ENCODE measurements around the gene HTRA3. TPM values are rescaled to one million over a fixed set of nuclear protein-coding genes. Genes with fewer than 3 reads are reported as not detected.
A peak's percentile ranks its signal among the peaks of the same experiment; 100 is the strongest.

The HTRA3 gene
- 35.2 TPM for total RNA-seq

- peak; percentile 77 for DNase-seq
Measured at GRCh38 chr4:8269535-8270417, at the start of gene HTRA3. Gene HTRA3, plus strand, starts transcription at chr4:8269754. Its CDS starts 215 bp downstream, at chr4:8269969.

DNA sequence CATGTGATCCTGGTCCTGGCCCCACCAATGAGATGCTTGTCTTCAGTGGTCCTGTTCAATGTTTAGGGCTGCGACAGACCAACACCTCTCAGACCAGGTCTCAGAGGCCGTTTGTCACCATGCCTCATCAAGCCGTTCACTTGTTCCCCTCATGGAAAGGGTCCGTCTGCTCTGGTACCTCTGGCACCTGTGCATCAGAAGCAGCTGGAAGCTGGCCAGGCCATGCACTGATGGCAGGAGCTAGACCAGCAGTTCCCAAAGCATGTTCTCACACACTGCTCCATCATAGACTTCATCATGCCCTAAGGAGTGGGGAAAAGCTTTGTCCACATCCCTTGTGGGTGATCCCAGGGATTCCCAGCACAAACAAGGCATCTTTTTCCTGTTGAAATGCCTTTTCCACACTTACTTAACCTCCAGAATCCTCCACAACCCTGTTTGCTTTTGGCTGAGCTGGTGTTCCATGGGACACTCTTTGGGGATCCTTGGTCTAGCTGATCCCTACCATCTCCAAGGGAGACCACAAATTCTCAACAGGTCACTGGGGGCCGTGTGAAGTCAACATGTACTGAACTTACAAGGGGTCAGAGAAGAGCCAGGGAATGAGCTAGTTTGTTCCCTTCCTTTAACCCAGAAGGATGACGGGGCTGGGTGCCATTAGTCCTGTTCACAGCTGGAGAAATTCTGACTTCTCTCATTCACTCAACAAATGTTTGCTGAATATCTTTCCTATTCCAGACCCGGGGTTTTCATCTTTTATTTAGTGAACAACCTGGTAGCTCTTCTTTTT is 48.7 kb upstream of the HTRA3 start:
- no peak for DNase-seq

- no peak for DNase-seq
Measured at GRCh38 chr4:8221476-8221875, 48.1 kb upstream of the HTRA3 start.

GRCh38 chr4:8221985-8222384 is 47.6 kb upstream of the HTRA3 start:
- DNase-seq, result no peak

GRCh38 chr4:8222609-8223388 is 46.8 kb upstream of the HTRA3 start:
- DNase-seq, result no peak

GRCh38 chr4:8224267-8224974 is 45.1 kb upstream of the HTRA3 start:
- DNase-seq, result no peak

GRCh38 chr4:8224975-8225625 is 44.5 kb upstream of the HTRA3 start:
- DNase-seq, result no peak

DNA sequence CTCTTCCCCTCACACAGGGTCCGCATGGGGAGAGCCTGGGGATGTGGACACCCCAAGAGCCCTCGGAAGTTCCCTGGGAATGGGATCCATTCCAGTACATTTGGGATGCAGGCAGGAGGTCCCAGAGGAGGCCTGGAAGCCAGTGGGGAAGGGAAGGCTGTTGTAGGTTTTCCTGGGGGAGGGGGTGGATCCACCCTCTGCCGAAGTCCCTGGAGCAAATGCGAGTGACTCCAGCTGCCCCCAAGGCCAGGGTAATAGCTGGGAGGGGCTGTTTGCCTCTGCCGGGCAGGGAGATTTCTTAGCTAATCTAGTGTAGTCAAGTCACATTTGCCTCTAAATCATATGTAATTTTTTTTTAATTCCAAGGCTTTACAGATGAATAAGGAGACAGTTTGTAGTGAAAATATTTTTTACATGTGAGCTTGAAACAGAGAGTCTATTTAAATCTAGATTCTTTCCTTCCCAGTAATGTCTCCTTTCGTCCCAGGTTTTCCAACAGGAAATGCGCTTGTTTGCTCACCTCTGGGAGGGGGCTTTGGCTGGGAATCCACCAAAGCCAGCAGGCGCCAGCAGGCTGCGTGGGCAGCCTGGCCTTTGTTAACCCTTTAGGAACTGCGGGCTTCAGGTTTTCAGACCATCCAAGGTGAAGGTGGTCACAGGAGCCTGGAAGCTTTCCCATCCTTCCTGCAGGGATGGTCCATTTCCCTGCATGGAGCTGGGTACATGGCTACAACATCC is 43.7 kb upstream of the HTRA3 start:
- DNase-seq, result peak; percentile 56

GRCh38 chr4:8227201-8227770 is 42.3 kb upstream of the HTRA3 start:
- DNase-seq, result no peak

DNA sequence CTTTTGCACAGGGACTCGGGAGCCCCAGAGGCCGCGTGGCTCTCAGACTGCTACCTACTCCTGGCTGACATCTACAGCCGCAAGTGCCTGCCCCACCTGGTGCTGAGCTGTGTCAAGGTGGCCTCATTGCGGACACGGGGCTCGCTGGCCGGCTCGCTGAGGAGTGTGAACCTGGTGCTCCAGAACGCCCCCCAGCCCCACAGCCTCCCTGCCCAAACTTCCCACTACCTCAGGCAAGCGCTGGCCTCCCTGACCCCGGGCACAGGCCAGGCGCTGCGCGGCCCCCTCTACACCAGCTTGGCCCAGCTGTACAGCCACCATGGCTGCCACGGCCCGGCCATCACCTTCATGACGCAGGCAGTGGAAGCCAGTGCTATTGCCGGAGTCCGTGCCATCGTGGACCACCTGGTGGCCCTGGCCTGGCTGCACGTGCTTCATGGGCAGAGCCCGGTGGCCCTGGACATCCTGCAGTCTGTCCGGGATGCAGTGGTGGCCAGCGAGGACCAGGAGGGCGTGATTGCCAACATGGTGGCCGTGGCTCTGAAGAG is 41.7 kb upstream of the HTRA3 start:
- DNase-seq, result no peak

DNA sequence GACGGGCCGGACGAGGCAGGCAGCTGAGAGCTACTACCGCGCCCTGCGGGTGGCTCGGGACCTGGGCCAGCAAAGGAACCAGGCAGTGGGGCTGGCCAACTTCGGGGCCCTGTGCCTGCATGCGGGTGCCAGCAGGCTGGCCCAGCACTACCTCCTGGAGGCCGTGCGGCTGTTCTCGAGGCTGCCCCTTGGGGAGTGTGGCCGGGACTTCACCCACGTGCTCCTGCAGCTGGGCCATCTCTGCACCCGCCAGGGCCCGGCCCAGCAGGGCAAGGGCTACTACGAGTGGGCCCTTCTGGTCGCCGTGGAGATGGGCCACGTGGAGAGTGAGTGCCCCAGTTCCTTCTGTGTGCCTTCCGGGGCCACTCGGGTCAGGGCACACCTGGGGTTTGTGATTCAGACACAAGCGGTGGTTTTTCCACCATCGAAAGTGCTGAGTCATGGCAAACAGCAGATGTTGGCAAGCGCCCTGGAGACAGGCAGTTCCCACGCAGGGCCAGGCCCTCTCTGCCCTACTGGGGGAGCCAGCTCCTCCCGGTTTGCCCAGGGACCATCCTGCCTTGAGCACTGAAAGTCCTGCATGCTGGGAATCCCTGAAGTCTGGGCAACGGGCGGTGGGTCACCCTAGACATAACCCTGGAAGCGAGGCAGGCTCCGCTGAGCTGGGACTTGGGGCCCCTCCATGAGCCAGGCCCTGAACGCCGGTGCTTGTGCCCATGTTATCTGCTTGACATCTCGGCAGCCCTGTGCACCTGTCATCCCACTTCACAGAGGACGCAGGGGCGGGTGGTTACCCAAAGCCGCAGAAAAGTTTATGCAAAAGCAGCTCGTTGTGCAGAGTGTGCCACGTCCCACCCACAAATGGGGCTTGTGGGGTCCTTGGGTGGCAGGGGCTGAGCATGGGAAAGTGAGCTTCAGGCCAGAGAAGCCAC is 41.0 kb upstream of the HTRA3 start:
- peak; percentile 61 for DNase-seq

DNA sequence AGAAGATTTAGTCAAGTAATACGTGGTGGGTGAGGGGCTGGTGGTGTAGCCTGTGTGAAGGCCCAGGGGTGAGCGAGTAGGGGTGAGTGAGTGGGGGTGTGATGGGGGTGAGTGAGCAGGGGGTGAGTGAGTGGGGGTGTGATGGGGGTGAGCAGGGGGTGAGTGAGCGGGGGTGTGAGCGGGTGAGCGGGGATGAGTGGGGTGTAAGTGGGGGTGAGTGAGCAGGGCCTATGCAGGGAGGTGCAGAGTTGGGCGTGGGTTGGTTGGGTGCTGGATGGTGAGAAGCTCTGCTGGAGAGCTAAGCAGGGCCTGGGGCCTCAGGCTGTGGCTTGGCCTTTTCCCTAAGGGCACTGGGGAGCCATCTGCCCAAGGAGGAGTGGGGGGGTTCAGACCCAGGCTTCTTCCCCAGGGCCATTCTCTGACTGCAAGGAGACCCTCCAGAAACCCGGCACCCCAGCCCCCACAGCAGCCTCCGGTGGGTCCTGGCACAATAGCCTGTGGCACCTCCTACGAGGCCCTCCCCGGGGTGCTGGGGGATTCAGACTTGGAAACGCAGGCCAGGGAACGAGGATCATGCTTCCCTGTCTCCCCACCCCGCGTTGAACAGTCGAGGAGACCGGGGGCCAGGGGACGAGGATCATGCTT is 40.1 kb upstream of the HTRA3 start:
- DNase-seq, result no peak

- DNase-seq, result no peak
Measured at GRCh38 chr4:8230033-8230432, 39.5 kb upstream of the HTRA3 start.

GRCh38 chr4:8230891-8231290 is 38.7 kb upstream of the HTRA3 start:
- DNase-seq, result no peak

DNA sequence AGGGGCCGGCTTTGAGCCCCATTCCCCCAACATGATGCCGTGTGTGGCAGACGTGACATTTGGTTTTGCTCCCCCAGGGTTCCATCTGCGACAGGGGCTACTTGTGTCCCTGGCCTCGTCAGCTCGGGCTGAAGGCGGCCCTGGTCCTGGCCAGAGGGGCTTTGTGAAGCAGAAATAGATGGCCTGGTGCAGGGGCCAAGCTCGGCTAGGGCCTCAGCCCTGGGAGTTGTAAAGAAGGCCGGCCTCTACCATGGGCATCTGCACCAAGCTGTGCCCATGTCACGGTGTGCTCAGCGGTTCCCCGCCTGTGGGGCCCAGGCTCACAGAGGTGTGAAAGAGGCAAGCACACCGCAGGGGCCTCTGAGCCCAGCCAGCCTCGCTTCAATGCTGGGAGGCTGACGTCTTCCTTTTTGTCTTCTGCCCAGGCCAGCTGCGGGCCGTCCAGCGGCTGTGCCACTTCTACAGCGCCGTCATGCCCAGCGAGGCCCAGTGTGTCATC is 38.0 kb upstream of the HTRA3 start:
- no peak for DNase-seq

DNA sequence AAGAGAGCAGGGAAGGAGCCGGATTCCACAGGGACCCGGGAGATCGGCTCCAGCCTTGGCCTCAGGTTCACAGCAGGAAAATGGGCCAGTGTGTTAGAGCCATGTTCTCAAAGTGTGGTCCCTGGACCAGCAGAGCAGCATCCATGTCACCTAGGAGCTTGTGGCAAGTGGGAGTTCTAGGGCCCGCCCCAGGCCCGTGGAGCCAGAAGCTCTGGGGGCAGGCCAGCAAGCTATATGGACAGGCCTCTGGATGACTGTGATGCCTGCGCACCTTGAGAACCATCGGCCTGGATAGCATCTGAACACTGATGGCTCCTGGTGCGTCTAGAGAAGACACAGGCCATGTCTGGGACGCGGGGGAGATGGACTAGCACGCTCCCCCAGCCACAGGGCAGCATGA is 36.8 kb upstream of the HTRA3 start:
- no peak for DNase-seq

GRCh38 chr4:8233672-8234484 is 35.7 kb upstream of the HTRA3 start:
- DNase-seq, result no peak
